Smooth muscle cell (in vitro differentiated cells): ENCODE results near the gene DRD1. TPM values are rescaled to one million over a fixed set of nuclear protein-coding genes. Genes with fewer than 3 reads are reported as not detected.

Source experiments
- DNase-seq: peaks from one replicate; lab custom pipeline; 2025; ENCODE audit not compliant: unreplicated experiment; lab: John Stamatoyannopoulos, UW
- H2AFZ ChIP-seq: fragments of 200-600 bp; sonication (generic); 2 replicates; pipeline ENCODE4 v1.6.0; 2016; ENCODE audit warnings: antibody characterized with exemption, low read depth, mild to moderate bottlenecking
- H3F3A ChIP-seq: fragments of 200-600 bp; sonication (generic); 2 replicates; pipeline ENCODE4 v1.6.0; 2017; ENCODE audit warnings: antibody characterized with exemption, low read depth
- H3K27ac ChIP-seq: fragments of 200-600 bp; sonication (generic); 2 replicates; pipeline ENCODE4 v1.5.1; 2016; ENCODE audit warnings: low read depth, mild to moderate bottlenecking
- H3K27me3 ChIP-seq: fragments of 200-600 bp; sonication (generic); 2 replicates; pipeline ENCODE4 v1.6.1; 2016; ENCODE audit warnings: low read depth, mild to moderate bottlenecking
- H3K36me3 ChIP-seq: fragments of 200-600 bp; sonication (generic); 2 replicates; pipeline ENCODE4 v1.5.1; 2016; ENCODE audit warnings: low read depth
- H3K4me1 ChIP-seq: fragments of 200-600 bp; sonication (generic); 2 replicates; pipeline ENCODE4 v1.5.1; 2016; ENCODE audit warnings: low read depth
- H3K4me2 ChIP-seq: fragments of 200-600 bp; sonication (generic); 2 replicates; pipeline ENCODE4 v1.6.0; 2016; ENCODE audit warnings: mild to moderate bottlenecking
- H3K4me3 ChIP-seq: fragments of 200-600 bp; sonication (generic); 2 replicates; pipeline ENCODE4 v1.5.1; 2016; ENCODE audit warnings: mild to moderate bottlenecking
- H3K79me2 ChIP-seq: fragments of 200-600 bp; sonication (generic); 2 replicates; pipeline ENCODE4 v1.6.0; 2016; ENCODE audit warnings: low read depth, mild to moderate bottlenecking
- H3K9ac ChIP-seq: fragments of 200-600 bp; sonication (generic); 2 replicates; pipeline ENCODE4 v1.6.0; 2016; ENCODE audit warnings: low read depth
- H3K9me3 ChIP-seq: fragments of 200-600 bp; sonication (generic); replicated peaks from 2 replicates; pipeline ENCODE4 v1.5.1; 2016; ENCODE audit warnings: low read depth
- H4K20me1 ChIP-seq: fragments of 200-600 bp; sonication (generic); 2 replicates; pipeline ENCODE4 v1.6.0; 2016; ENCODE audit warnings: low read depth
- WGBS: methylation state at CpG from one replicate; pipeline ENCODE4 v1.1.7; 2016; ENCODE audit warnings: low lambda C conversion rate; 5-methylcytosine and 5-hydroxymethylcytosine counted together
- polyA plus RNA-seq: library from polyadenylated mRNA; unstranded; fragments of >200 nt; fragmentation: Nextera tagmentation; extraction: Ambion mirVana; gene quantifications from 2 replicates; pipeline ENCODE4 v1.2.1, GENCODE V29; 2016
- total RNA-seq: library from RNA; depleted of rRNA; stranded (reverse); fragments of >200 nt; gene quantifications from 2 replicates; pipeline ENCODE4 v1.2.3, GENCODE V29; 2014
- TF ChIP-seq, protein P1 (sequence below): fragments of 200-600 bp; sonication (generic); IDR thresholded peaks from 2 replicates; pipeline ENCODE4 v1.5.1; 2017; ENCODE audit warnings: borderline replicate concordance, mild to moderate bottlenecking, antibody characterized with exemption; ENCODE audit not compliant: insufficient read depth, poor library complexity, severe bottlenecking

Gene DRD1
- total and polyA plus RNA-seq, 2 experiments from 2014 or later = 0.32 to 1.3 TPM

- no peak overlapping the region for H3K9ac ChIP-seq
- no peak overlapping the region for H3K27ac ChIP-seq
- H3K9me3 ChIP-seq = no peaks in the 10 kb centered on the region
- no peaks in the 10 kb centered on the region for H3K4me1 ChIP-seq
- H3F3A ChIP-seq = no peaks in the 10 kb centered on the region
- no peak for DNase-seq
- peaks cover 100% of the 10 kb centered on the region for H3K79me2 ChIP-seq
- H2AFZ ChIP-seq = no peak overlapping the region
- no peaks in the 10 kb centered on the region for H3K27me3 ChIP-seq
- TF ChIP-seq, protein P1, sequence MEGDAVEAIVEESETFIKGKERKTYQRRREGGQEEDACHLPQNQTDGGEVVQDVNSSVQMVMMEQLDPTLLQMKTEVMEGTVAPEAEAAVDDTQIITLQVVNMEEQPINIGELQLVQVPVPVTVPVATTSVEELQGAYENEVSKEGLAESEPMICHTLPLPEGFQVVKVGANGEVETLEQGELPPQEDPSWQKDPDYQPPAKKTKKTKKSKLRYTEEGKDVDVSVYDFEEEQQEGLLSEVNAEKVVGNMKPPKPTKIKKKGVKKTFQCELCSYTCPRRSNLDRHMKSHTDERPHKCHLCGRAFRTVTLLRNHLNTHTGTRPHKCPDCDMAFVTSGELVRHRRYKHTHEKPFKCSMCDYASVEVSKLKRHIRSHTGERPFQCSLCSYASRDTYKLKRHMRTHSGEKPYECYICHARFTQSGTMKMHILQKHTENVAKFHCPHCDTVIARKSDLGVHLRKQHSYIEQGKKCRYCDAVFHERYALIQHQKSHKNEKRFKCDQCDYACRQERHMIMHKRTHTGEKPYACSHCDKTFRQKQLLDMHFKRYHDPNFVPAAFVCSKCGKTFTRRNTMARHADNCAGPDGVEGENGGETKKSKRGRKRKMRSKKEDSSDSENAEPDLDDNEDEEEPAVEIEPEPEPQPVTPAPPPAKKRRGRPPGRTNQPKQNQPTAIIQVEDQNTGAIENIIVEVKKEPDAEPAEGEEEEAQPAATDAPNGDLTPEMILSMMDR = no peak
- no peak overlapping the region for H3K4me2 ChIP-seq
- peaks cover 99% of the 10 kb centered on the region for H4K20me1 ChIP-seq
- no peak overlapping the region for H3K4me3 ChIP-seq
- 92% methylated on average over 6 of the region's 6 CpGs for WGBS
- no peaks in the 10 kb centered on the region for H3K36me3 ChIP-seq
Observed at GRCh38 chr5:175485631-175486030, 41.6 kb upstream of the DRD1 start.

GRCh38 chr5:175484829-175485228, 40.8 kb upstream of the DRD1 start:
- over 99% methylated on average over 4 of the region's 4 CpGs for WGBS
- H3F3A ChIP-seq = no peaks in the 10 kb centered on the region
- peaks cover 98% of the 10 kb centered on the region for H4K20me1 ChIP-seq
- no peak overlapping the region for H3K4me2 ChIP-seq
- H3K27me3 ChIP-seq = no peaks in the 10 kb centered on the region
- H3K4me1 ChIP-seq = peaks cover 2% of the 10 kb centered on the region
- no peak overlapping the region for H3K9ac ChIP-seq
- no peaks in the 10 kb centered on the region for H3K9me3 ChIP-seq
- DNase-seq = no peak
- peaks cover 100% of the 10 kb centered on the region for H3K79me2 ChIP-seq
- no peak overlapping the region for H2AFZ ChIP-seq
- H3K36me3 ChIP-seq = no peaks in the 10 kb centered on the region
- TF ChIP-seq, protein P1 = no peak
- no peak overlapping the region for H3K27ac ChIP-seq
- H3K4me3 ChIP-seq = no peak overlapping the region

DNA sequence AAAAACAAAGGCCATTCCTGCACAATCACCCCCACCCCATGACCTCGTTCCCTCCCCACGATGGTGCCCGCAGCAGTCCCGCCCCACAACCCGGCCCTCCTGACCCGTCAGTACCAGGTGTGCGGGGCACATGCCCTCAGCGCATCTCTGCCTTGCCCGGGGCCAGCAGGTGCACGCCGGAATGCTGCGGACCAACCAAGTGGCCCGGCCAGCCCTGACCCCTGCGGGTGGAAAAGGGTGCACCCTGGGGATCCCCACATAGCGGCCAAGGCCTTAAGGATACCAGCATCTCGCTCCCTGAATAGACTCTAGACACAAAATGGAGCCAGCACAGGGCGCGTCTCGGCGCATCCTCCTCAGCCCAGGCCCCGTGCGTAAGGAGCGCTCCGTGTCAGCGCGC, 40.3 kb upstream of the DRD1 start:
- no peaks in the 10 kb centered on the region for H3K9me3 ChIP-seq
- no peaks in the 10 kb centered on the region for H3K27me3 ChIP-seq
- no peak overlapping the region for H3K4me2 ChIP-seq
- H3K4me3 ChIP-seq = no peak overlapping the region
- no peak overlapping the region for H3K9ac ChIP-seq
- H3K27ac ChIP-seq = no peak overlapping the region
- WGBS = 96% methylated on average over 26 of the region's 26 CpGs
- H4K20me1 ChIP-seq = peaks cover 96% of the 10 kb centered on the region
- TF ChIP-seq, protein P1 = no peak
- H3K36me3 ChIP-seq = no peaks in the 10 kb centered on the region
- no peaks in the 10 kb centered on the region for H3F3A ChIP-seq
- H2AFZ ChIP-seq = no peak overlapping the region
- H3K79me2 ChIP-seq = peaks cover 100% of the 10 kb centered on the region
- peaks cover 7% of the 10 kb centered on the region for H3K4me1 ChIP-seq
- no peak for DNase-seq

DNA sequence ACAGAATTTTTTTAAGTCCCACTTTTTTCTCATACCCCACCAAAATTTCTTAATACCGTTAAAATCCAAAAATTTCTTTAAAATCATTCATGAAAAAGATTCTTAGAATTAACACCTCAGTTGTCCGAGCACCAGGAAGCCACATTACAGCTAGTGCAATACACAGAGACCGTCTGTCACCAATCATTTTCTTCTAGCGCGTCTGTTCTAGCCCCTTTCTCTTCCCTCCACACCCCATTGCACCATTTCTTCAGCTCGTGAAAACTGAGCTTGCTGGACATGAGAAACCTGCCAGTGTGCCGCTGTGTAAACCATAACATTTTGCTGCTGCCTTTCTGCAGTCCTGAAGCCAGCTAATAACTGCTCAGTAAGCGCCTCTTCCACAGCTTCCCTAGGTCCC, 39.4 kb upstream of the DRD1 start:
- Histone ChIP-seq H3K27me3 (no peaks in the 10 kb centered on the region), H3K4me2 (no peak overlapping the region), H3K27ac (no peak overlapping the region), H2AFZ (no peak overlapping the region), H3K9me3 (no peaks in the 10 kb centered on the region), H3K36me3 (no peaks in the 10 kb centered on the region), H3K4me3 (no peak overlapping the region), H3K79me2 (peaks cover 99% of the 10 kb centered on the region), H3K4me1 (peaks cover 8% of the 10 kb centered on the region), H3K9ac (no peak overlapping the region), H4K20me1 (peaks cover 86% of the 10 kb centered on the region), H3F3A (no peaks in the 10 kb centered on the region)
- TF ChIP-seq, protein P1 = no peak
- DNase-seq = no peak
- 89% methylated on average over 8 of the region's 8 CpGs for WGBS
